T-helper 1 cell treated with Interleukin-12 subunit alpha and Interleukin-12 subunit beta and Interleukin-4 antibody, amounts not matched to agents 30 ng/mL and 1 ng/mL, for 36 hours (primary cell): ENCODE measurements around the gene PCK2. TPM values are rescaled to one million over a fixed set of nuclear protein-coding genes. Genes with fewer than 3 reads are reported as not detected.

Experiments used
- intact Hi-C: fragments of 100-400 bp; cut with micrococcal nuclease; formaldehyde crosslinking; loops from one replicate; pipeline ENCODE4 v1.15.1; 2024
- total RNA-seq: library from RNA; stranded (reverse); gene quantifications from 2 replicates; pipeline ENCODE4 v1.2.3, GENCODE V29; 2022

The PCK2 gene
- total RNA-seq, 1 donor from 2014 or later: 51.2 TPM

DNA sequence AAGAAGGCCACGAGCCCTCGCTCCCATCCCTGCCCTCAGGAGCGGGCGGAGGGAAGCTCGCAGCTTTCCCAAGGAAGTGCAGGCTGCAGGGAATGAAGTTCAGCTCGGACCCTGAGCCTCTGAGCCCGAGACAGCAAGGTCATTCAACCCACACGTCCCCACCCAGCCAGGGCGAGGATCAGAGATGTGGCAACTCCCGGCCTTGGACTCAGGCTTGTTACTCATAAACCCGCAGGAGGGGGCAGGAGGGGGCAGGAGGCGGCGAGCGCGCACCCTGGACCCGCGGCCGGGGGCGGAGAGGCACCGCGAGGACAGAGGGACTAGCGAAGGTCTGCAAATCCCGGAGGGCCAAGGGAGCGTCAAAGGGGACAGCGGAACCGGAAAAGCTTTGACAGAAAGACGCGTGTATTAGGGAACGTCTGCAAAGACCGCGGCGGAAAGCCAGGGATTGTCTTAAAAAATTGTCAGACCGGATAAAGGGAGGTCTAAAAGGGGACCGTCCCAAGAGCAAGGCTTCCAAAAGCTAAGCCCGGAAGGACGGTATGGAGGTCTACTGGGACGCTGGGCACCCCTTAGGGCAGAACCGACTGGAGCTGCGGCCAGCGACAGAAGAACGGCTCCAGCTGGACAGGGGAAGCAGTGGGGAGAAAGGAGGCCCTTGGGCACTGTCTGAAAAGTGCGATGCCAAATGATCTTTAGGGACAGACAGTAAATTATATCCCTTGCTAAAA is 19.9 kb downstream of the PCK2 start:
- intact Hi-C loops: loop anchor here (1.0 to 10.0 kb wide), 19 partner anchors 20 to 1185 kb away; partner anchors contain the start of genes ACIN1, C14orf119, CARMIL3 and CHMP4A

DNA sequence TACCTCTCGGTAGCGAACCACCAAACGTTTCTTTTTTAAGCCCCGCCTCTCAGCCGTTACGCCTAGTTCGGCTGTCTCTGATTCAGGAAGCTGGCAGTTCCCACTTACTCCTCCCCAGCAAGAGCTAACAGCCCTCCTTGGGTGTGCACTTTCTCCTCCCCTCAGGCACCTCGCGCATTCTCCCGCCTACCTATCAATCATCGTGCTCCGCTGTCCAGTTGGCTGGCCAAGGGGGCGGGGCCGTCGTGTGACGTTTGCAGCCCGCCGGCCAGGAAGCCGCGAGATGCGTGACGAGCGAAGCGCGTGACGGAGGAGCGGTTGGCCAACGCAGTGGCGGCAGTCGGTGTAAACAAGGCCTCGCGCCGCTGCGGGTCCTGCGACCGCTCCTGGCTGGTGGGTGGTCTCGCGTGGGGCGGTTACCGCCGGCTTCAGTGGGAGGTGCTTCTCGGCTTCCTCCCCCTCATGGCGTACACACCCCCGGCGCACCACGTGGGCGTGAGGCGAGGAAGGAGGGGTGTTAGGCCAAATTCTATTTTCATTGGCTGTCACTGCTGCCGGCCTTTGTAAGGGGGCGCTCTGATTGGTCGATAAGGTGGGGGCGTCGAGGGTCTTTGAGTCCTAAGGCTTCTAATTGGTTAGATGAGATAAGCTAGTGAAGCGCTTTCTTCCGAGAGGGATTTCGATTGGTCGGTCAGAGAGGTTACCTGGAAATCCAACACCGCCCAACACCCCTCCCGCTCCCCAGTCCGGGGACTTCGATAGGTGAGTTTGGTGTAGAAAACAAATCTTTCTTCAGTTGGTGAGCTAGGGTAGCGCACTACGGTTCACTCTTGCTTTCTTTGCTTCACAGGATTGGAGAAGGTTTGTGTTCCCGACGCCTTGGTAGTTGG is 20.7 kb downstream of the PCK2 start, which contains the start of the genes DCAF11 and NRL:
Gene DCAF11 (plus strand): TSS at position 246 of the 890 bp plus-strand sequence. CDS start 818 bp downstream, outside the sequence.
Gene NRL (minus strand): TSS at position 418 of the 890 bp plus-strand sequence. CDS start 32,101 bp downstream, outside the sequence.
- intact Hi-C loops: loop anchor here (1.0 to 10.0 kb wide), 24 partner anchors 20 to 1185 kb away; partner anchors contain the start of genes ACIN1, C14orf119, CARMIL3 and CHMP4A

DNA sequence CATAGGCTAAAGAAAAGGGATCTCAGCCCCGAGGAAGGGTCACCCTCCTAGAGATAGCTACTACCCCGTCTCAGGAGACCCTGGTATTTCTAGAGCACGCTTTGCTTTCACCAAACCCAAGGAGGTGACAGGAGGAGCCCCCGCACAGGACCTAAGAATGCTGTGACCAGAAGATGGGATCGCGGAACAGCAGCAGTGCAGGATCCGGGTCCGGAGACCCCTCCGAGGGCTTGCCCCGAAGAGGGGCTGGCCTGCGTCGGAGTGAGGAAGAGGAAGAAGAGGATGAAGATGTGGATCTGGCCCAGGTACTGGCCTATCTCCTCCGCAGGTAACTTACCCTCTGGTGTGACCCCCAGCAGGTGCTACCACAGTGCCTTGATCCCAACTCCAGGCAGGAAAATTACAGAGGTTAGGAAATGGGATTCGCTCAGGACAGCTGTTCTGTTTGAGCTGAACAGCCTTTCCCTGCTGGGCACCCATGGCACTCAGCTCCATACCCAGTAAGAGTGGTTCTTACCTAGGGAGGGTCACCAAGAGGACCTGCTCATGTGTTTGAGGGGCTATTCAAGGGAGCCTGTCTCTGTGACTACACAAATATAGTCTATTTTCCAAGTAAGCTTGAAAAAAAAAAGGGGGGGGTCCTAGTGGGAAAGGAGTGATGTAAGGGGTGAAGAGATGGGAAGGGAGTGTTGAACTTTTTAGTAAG is 21.5 kb downstream of the PCK2 start:
- intact Hi-C loops: loop anchor here (1.0 to 10.0 kb wide), 6 partner anchors 46 to 814 kb away; partner anchors contain the start of genes DHRS1, IRF9, LTB4R and LTB4R2

DNA sequence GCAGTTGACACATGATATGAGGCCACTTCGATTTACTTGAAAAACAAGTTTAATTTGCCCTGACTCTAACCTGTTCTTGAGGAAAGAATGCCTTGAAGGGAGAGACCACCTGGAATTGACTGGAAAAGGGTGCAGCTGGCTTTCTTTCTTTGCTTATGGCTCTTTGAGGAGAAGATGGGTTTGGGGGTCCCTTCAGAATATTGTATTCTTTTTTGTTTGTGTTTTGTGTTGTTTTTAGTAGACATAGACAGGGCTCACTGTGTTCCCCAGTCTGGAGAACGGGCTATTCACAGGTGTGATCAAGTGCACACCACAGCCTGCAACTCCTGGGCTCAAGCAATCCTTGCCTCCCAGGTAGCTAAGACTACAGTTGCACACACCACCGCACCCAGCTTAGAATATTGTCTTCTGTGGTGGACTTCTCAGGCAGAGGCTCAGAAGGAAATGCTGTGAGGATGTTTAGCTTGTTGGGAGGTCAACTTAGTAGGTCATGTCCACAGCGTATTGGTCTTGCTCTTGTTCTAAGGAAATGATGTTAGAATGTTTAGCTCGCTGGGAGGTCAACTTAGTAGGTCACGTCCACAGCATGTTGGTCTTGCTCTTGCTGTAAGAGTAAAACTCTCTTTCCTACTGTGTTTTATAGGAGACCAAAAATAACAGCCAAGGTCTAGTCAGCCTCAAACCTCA is 22.2 kb downstream of the PCK2 start:
- intact Hi-C loops: loop anchor here (5.0 to 10.0 kb wide), 2 partner anchors 196 to 559 kb away; partner anchors contain the start of genes LTB4R and LTB4R2

DNA sequence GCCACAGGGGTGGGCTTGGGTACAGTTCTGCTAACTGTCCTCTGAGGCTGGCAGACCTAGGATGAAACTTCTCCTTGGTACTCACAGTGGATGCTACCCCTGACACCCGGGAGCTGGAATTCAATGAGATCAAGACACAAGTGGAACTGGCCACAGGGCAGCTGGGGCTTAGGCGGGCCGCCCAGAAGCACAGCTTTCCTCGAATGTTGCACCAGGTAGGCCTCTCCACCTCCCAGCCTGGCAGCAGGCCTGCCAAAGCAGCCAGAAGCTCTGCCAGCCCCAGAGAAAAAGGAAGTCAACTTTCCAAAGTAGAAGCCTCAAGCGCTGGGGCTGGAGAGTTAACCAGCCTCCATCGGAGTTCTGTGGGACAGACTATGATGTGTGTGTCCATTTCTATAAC is 23.1 kb downstream of the PCK2 start:
- intact Hi-C loops: loop anchor here (5.0 to 10.0 kb wide), 2 partner anchors 195 to 558 kb away; partner anchors contain the start of genes LTB4R and LTB4R2

DNA sequence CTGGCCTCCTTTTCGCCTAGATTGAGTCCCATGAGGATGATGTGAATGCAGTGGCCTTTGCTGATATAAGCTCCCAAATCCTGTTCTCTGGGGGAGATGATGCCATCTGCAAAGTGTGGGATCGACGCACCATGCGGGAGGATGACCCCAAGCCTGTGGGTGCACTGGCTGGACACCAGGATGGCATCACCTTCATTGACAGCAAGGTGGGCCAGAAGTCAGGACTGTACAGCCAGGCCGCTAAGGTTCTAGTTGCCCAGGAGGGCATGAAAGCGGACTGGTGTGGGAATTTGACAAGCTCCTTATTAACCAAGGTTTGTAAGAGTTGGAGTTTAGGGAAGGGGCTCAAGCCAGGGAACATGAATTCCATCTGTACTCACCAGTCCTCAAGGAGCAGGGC is 25.6 kb downstream of the PCK2 start:
- intact Hi-C loops: loop anchor here (5.0 to 10.0 kb wide), 2 partner anchors 193 to 555 kb away; partner anchors contain the start of genes LTB4R and LTB4R2

DNA sequence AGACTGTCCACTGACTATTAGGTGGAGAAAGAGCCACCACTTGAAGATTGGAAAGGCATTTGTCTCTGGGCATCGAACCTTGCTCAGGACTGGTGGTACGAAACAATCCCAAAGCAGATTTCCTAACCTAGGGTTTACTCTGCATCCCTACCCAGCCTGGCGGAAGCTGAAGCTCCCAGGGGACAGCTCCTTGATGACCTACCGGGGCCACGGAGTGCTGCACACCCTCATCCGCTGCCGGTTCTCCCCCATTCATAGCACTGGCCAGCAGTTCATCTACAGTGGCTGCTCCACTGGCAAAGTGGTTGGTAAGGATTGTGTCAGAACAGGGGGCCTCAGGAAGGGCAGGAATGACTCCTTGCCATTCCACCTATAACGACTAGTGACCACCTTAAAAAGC is 27.1 kb downstream of the PCK2 start:
- intact Hi-C loops: no loop called here

DNA sequence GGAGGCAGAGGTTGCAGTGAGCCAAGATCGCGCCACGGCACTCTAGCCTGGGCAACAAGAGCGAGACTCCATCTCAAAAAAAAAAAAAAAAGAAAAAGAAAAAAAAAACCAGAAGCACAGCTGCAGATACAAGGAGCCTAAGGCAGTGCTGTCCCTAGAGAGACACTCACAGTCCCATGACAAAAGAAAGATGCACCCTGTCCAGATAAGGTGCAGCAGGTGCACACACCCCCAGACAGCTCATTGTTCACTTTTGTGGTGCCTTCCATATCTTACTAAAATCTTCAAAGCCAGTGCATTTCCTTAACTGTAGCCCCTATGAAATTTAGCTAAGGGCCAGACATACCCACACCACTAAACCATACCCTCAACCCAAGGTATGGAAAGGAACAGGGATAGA is 28.3 kb downstream of the PCK2 start:
- intact Hi-C loops: no loop called here

DNA sequence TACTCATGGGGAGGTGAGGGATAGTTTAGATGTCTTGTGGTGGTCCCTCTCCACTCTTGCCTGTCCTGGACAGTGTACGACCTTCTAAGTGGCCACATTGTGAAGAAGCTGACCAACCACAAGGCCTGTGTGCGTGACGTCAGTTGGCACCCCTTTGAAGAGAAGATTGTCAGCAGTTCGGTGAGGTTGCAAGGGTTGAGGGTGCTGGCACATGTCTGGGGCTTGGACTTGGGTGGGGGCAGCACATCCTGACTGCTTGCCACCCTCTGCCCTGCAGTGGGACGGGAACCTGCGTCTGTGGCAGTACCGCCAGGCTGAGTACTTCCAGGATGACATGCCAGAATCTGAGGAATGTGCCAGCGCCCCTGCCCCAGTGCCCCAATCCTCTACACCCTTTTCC is 28.8 kb downstream of the PCK2 start:
- intact Hi-C loops: no loop called here

DNA sequence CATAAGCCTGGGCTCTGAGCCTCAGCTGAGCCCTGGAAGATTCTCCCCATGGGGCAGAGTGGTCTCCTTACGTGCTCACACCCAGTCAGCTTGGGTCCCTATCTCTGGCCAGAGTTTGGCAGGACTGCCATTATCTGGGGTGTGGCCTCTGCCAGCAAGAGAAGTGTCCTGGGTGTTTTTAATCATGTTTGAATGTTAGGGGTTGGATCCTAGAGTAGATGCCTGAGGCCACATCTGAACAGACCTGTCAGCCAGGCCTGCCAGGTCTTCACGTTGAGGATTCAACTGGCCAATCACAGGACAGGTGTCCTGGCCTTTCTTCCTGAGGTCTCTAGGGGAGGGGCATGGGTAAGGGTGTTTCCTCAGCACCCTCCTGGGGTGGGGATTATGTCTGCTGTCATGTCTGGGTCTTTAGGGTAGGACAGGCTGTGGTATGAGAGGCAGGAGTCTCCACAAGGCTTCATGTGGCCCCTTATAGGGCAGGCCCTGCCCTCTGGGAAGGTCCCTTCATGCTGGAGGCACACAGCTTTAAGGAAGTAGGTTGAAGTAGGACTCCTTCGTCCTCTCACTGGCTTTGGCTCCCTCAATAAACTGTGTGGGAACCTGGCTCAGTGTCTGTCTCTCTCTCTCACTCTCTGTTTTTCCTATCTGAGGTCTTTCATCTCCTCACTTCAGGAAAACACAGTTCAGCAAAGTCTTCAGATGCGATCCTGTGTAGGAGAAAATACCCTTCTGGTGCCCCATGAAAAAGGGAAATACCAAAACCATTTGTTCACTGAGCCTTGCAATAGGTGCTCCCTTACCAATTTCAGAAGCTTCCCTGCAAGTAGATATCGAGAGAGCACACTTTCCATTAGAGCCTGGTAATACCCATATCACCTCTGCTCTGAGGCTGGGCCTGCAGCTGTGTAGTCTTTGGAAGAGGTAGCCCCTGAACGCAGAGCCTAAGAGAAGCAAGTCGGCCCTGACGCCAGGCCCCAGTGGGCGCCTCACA is 29.6 kb downstream of the PCK2 start:
- intact Hi-C loops: no loop called here

DNA sequence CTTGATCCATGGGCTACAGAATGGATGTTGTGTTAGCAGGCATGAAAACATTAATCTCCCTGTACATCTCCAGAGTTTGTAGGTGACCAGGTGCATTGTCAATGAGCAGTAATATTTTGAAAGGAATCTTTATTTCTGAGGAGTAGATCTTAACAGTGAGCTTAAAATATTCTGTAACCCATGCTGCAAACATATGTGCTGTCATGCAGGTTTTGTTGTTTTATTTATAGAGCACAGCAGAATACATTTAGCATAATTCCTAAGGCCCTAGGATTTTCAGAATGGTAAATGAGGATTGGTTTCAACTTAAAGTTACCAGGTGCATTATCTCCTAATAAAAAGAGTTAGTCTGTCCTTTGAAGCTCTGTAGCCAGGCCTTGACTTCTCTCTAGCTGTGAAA is 32.8 kb downstream of the PCK2 start:
- intact Hi-C loops: no loop called here

DNA sequence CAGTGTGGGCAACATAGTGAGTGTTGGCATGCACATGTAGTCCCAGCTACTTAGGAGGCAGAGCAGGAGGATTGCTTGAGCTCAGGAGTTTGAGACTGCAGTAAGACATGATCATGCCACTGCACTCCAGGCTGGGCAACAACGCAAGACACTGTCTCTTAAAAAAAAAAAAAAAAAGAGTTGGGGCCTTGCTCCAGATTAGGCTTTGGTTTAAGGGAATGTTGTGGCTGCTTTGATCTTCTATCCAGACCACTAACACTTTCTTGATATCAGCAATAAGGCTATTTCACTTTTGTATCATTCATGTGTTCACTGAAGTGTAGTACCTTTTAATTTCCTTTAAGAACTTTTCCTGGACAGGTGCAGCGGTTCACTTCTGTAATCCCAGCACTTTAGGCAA is 33.6 kb downstream of the PCK2 start:
- intact Hi-C loops: no loop called here

DNA sequence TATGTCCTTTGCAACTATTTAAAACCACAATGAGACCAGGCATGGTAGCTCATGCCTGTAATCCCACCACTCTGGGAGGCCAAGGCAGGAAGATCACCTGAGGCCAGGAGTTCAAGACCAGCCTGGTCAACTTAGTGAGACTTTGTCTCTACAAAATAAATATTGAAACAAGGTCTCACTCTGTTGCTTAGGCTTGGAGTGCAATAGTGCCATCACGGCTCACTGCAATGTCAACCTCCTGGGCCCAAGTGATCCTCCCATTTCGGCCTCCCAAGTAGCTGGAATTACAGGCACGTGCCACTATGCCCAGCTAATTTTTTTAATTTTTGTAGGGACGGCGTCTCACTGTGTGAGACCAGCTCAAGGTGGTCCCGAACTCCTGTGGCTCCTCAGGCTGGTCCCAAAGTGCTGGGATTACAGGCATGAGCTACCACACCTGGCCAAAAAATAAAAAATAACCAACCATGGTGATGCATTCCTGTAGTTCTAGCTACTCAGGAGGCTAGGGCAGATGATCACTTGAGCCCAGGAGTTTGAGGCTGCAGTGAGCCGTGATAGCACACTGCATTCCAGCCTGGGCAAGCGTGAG is 35.4 kb downstream of the PCK2 start:
- intact Hi-C loops: no loop called here

DNA sequence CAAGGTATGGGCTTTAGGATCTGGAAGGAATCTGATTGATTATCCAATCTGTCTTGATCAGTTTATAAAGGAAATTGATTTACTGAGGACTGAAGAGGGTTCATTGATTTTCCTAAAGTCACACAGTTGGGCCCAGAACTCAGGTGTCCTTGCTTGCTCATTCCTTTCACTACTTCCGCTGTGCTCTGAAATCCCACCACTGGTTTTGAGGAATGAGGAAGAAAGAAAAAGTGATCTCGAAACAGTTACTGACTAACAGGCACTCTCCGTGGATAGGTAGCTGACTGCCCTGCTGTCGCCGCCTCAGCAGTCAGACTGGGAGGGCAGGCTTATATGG is 36.2 kb downstream of the PCK2 start, which contains the start of gene FITM1:
Gene FITM1 (plus strand): TSS at position 280 of the 337 bp plus-strand sequence. CDS start 905 bp downstream, outside the sequence.
- intact Hi-C loops: no loop called here

DNA sequence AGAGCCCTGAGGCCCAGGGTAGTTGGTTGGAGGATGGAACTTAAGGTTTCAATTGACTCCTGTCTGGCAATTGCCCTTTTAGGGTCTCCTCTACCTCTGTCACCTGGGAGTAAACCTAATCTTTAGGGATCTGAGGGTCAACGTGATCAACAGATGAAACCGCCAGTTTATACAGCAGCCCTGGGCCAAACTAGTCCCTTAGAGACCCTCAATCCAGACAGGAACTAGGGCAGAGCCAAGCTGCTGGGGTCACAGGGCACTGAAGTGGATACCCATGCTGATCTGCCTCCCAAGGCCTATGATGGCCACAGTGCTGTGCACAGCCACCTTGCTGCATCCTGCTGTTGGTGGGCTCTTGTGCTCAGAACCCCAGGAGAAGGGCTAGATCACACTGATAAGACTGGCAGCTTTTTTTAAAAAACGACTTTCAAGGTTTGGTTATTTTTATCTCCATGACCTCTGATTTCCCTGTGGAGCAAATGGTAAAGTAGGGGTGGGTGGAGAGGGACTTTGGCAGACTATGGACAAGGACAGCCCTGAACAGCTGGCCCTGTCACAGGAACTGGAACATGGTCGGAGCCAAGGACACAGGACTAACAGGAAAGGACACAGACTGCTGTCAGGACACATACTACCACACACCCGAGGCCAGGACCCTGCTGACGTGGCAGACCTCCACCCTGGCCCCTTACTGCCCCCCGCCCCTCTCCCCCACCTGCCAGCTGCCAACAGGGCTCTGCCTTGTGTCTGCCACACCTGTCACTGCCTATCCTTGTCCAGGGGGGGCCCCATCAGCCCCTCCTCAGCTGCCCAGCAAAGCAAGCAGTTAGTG is 36.8 kb downstream of the PCK2 start:
- intact Hi-C loops: no loop called here

DNA sequence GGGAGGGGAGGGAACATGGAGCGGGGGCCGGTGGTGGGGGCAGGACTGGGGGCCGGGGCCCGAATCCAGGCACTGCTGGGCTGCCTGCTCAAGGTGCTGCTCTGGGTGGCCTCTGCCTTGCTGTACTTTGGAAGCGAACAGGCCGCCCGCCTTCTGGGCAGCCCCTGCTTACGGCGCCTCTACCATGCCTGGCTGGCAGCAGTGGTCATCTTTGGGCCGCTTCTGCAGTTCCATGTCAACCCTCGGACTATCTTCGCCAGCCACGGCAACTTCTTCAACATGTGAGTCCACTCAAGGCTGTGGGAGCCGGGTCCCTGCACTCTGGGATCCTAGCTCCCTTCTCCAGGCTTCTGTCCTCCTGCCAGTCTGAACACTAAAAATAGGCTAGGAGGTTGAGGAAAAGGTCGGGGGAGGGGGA is 37.4 kb downstream of the PCK2 start:
- intact Hi-C loops: no loop called here

DNA sequence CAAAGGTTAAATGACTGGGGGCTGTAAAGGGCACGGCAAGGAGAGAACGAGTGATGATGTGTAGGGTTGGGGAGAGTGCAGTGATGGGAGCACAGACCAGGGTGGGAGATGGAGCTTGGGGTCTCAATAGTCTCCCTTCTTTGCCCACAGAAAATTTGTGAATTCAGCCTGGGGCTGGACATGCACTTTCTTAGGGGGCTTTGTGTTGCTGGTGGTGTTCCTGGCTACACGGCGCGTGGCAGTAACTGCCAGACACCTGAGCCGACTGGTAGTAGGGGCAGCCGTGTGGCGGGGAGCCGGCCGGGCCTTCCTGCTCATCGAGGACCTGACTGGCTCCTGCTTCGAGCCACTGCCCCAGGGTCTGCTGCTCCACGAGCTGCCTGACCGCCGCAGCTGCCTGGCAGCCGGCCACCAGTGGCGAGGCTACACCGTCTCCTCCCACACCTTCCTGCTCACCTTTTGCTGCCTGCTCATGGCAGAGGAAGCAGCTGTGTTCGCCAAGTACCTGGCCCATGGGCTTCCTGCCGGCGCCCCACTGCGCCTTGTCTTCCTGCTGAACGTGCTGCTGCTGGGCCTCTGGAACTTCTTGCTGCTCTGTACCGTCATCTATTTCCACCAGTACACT is 38.1 kb downstream of the PCK2 start:
- intact Hi-C loops: no loop called here
